K562 (cell line): ENCODE measurements around the gene KCNQ4. TPM values are rescaled to one million over a fixed set of nuclear protein-coding genes. Genes with fewer than 3 reads are reported as not detected.

Experiments
- ATAC-seq: fragments of 200-7000 bp; cut with Tn5 transposase; 3 replicates; pipeline ENCODE4 v1.9.1; 2020; ENCODE audit warnings: moderate library complexity
- BruUV-seq: library from RNA; stranded (reverse); fragments of 400-500 nt; replicated peaks from 2 replicates; lab custom pipeline; 2021; lab: Mats Ljungman, UMichigan
- CTCF ChIA-PET: fragments of 300-600 bp; formaldehyde crosslinking; extraction: SDS; loops from one replicate; lab custom pipeline; 2021; ENCODE audit warnings: low intra/inter-chr PET ratio; lab: Yijun Ruan, JAX
- POLR2A ChIA-PET: fragments of 300-600, 350-650 bp; sonication (Branson Sonifier 250); formaldehyde crosslinking; extraction: SDS; loops from one replicate; lab custom pipeline; 2021; ENCODE audit warnings: antibody characterized with exemption, inconsistent platforms; lab: Yijun Ruan, JAX
- DNase-seq, 4 experiments: peaks; one replicate each; pipeline versions ENCODE4 v3.0.0 to v3.0.0-alpha.2; 2011 to 2018; ENCODE audit warnings: low spot score in 3 of 4, mixed read lengths in 3 of 4; ENCODE audit errors: extremely low read depth in 1 of 4
- FAIRE-seq: peaks from 2 replicates; lab custom pipeline; 2011; peaks lifted over from hg19 to GRCh38; lab: Jason Lieb, UNC
- H2AFZ ChIP-seq: 2 replicates; pipeline ENCODE4 v1.6.0; 2011; ENCODE audit warnings: low read depth, low read length, control low read depth, inconsistent platforms
- H3K27ac ChIP-seq: fragments of 200-600 bp; 3 replicates; pipeline ENCODE4 v1.8.0; 2011; ENCODE audit warnings: low read depth, mild to moderate bottlenecking, control low read depth, inconsistent platforms, low read length, moderate library complexity, mixed read lengths; ENCODE audit errors: extremely low read depth
- H3K27me3 ChIP-seq, 2 experiments: fragments of 300-600 bp in 1 of 2; 2 replicates in 1 of 2; 3 replicates in 1 of 2; pipeline versions ENCODE4 v1.6.0 to v1.8.0; 2011; ENCODE audit warnings: inconsistent platforms in 2 of 2, low read length in 2 of 2, mild to moderate bottlenecking in 1 of 2, mixed read lengths in 1 of 2, moderate library complexity in 1 of 2; ENCODE audit not compliant: control insufficient read depth in 2 of 2, insufficient read depth in 2 of 2
- H3K36me3 ChIP-seq: fragments of 300-600 bp; 3 replicates; pipeline ENCODE4 v1.8.0; 2011; ENCODE audit warnings: mild to moderate bottlenecking, low read length, inconsistent platforms; ENCODE audit not compliant: control insufficient read depth, insufficient read depth
- H3K4me1 ChIP-seq, 2 experiments: fragments of 200-600 bp in 1 of 2; replicated peaks in 1 of 2; 2 replicates in 1 of 2; 3 replicates in 1 of 2; pipeline versions ENCODE4 v1.5.1 to v1.8.0; 2011; ENCODE audit warnings: inconsistent platforms in 2 of 2, low read length in 2 of 2, mild to moderate bottlenecking in 1 of 2, mixed read lengths in 1 of 2, moderate library complexity in 1 of 2; ENCODE audit not compliant: control insufficient read depth in 2 of 2, insufficient read depth in 2 of 2
- H3K4me2 ChIP-seq: 2 replicates; pipeline ENCODE4 v1.6.1; 2011; ENCODE audit warnings: low read length, control low read depth, inconsistent platforms, mixed read lengths; ENCODE audit not compliant: insufficient read depth
- H3K4me3 ChIP-seq: fragments of 200-600 bp; sonication (generic), shearing (Covaris generic); 2 replicates; pipeline ENCODE4 v1.5.1; 2016; ENCODE audit warnings: control low read depth, inconsistent platforms
- H3K79me2 ChIP-seq: fragments of 200-600 bp; 3 replicates; pipeline ENCODE4 v1.8.0; 2011; ENCODE audit warnings: low read length, inconsistent platforms; ENCODE audit not compliant: control insufficient read depth, insufficient read depth
- H3K9ac ChIP-seq, 2 experiments: 2 replicates each; pipeline versions ENCODE4 v1.6.0 to v1.6.1; 2011; ENCODE audit warnings: low read depth in 2 of 2, low read length in 2 of 2, control low read depth in 1 of 2, inconsistent platforms in 1 of 2, mild to moderate bottlenecking in 1 of 2, mixed read lengths in 1 of 2; ENCODE audit not compliant: insufficient read depth in 1 of 2
- H3K9me1 ChIP-seq: one replicate; pipeline ENCODE4 v1.6.0; 2011; ENCODE audit warnings: inconsistent platforms, mild to moderate bottlenecking, low read length, moderate library complexity; ENCODE audit not compliant: control insufficient read depth, insufficient read depth
- H3K9me3 ChIP-seq: replicated peaks from 2 replicates; pipeline ENCODE4 v1.5.1; 2011; ENCODE audit warnings: low read depth, low read length, inconsistent platforms; ENCODE audit not compliant: control insufficient read depth, insufficient read depth
- H4K20me1 ChIP-seq: replicated peaks from 2 replicates; pipeline ENCODE4 v1.6.1; 2011; ENCODE audit warnings: low read length, inconsistent platforms, mixed read lengths; ENCODE audit not compliant: control insufficient read depth, insufficient read depth
- MED1 ChIP-seq: sonication (generic); formaldehyde crosslinking; IDR thresholded peaks from 2 replicates; pipeline ENCODE4 v1.8.1; 2023; ENCODE audit warnings: missing genetic modification reagents, borderline replicate concordance
- TBL1XR1 ChIP-seq, 2 experiments: IDR thresholded peaks; 2 replicates each; pipeline ENCODE4 v1.6.1; 2012; ENCODE audit warnings: improper control_type of control experiment in 2 of 2, low read length in 2 of 2, mild to moderate bottlenecking in 1 of 2
- ZNF12 ChIP-seq: sonication (generic); formaldehyde crosslinking; IDR thresholded peaks from 2 replicates; pipeline ENCODE4 v1.4.0; 2020; ENCODE audit warnings: mild to moderate bottlenecking, missing genetic modification reagents
- ZNF175 ChIP-seq: fragments of 200-800 bp; sonication (Bioruptor generic); IDR thresholded peaks from 2 replicates; pipeline ENCODE4 v1.6.1; 2016; ENCODE audit warnings: low read depth, mild to moderate bottlenecking, missing genetic modification characterization, missing compliant biosample characterization
- ZNF197 ChIP-seq: fragments of 200-800 bp; sonication (Bioruptor generic); IDR thresholded peaks from 2 replicates; pipeline ENCODE4 v1.6.1; 2016; ENCODE audit warnings: low read depth, missing genetic modification characterization, missing compliant biosample characterization
- WGBS: fragments of 100-300 bp; shearing (Covaris generic); methylation state at CpG from one replicate; pipeline ENCODE4 v1.1.6; 2016; ENCODE audit warnings: low coverage, mixed read lengths; ENCODE audit not compliant: insufficient coverage; ENCODE audit errors: missing lambda C conversion rate; 5-methylcytosine and 5-hydroxymethylcytosine counted together
- in situ Hi-C: fragments of 300-500 bp; cut with MboI; formaldehyde crosslinking; loops from 4 replicates; pipeline ENCODE4 v1.15.0; 2018; ENCODE audit warnings: inconsistent platforms, mixed read lengths
- intact Hi-C: fragments of 100-400 bp; cut with micrococcal nuclease; formaldehyde crosslinking; loops from 2 replicates; pipeline ENCODE4 v1.14.2; 2022
- polyA plus RNA-seq, 8 experiments: library from polyadenylated mRNA; depleted of rRNA in 4 of 8; stranded (reverse) in 5 of 8; unstranded in 3 of 8; fragments of >200 nt; fragmentation: Nextera tagmentation in 2 of 8; fragmentation: Illumina TruSeq in 1 of 8; extraction: Ambion mirVana in 2 of 8; extraction: Trizol in 1 of 8; gene quantifications; 2 replicates each; pipeline versions ENCODE4 v1.2.1 to v1.2.3, GENCODE V29; 2011 to 2014; ENCODE audit warnings: inconsistent platforms in 1 of 8, missing spikeins in 1 of 8
- total RNA-seq, 7 experiments: library from RNA; depleted of rRNA in 6 of 7; stranded (reverse); fragments of >200 nt in 6 of 7; fragmentation: Illumina TruSeq in 2 of 7; extraction: Trizol in 2 of 7; gene quantifications; 2 replicates each; pipeline versions ENCODE4 v1.2.1 to v1.2.3, GENCODE V29; 2011 to 2021; ENCODE audit warnings: low replicate concordance in 1 of 7

Gene KCNQ4
- total and polyA plus RNA-seq, 9 of the 15 experiments (the other 6 are each of a cell fraction or from before 2014, with no cell fraction given) = 0.07 to 4.1 (median 0.79) TPM

DNA sequence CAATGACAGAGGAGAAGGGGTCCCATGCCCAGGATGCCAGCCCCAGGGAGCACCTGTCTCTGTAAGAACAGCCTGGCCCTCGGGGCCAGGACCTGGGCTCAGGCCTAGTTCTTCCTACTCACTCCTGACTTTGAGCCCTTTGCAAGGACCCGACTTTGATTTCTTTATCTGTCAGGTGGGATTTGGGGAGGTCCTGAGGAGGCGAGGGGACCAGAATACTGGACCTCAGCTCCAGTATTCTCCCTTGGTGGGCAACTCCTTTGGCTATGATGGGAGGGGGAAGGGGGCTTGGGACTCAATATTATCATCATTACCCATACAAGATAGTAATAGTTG lies 18.1 kb downstream of the KCNQ4 start:
- peaks cover 36 to 62% of the 10 kb centered on the region in 2 experiments for H3K4me1 ChIP-seq
- H3K27ac ChIP-seq = peak overlapping the region; percentile 76; the same call in 2 of the 3 replicates
- in situ Hi-C loops = no loop called here
- TF ChIP-seq ZNF12 (peak; percentile 67; the same call in 1 of the 2 replicates), TBL1XR1 (IDR thresholded peaks at IDR 0.05; ENCODE audit: low read length in 2 of 2) (peak in 1 of 2 experiments; percentile 58; a peak in 1 of 4 replicates), ZNF175 (no peak), MED1 (CRISPR knock-in tag) (no peak), ZNF197 (CRISPR knock-in tag) (0 out of 2 replicates have a peak, but pooled peaks have one; percentile 14)
- FAIRE-seq (no peak), ATAC-seq (no peak), DNase-seq (no peak)
- BruUV-seq = no TSS peak
- H3K27me3 ChIP-seq = no peaks in the 10 kb centered on the region
- CTCF ChIA-PET = no interaction called here
- peak overlapping the region; percentile 76 for H3K4me2 ChIP-seq
- POLR2A ChIA-PET = interaction anchor here (1.7 kb wide), 1 partner anchor 11 kb away, joined by 8 read pairs; no protein-coding TSS in a partner anchor
- H3K9ac ChIP-seq = peak overlapping the region; percentile 40 to 68
- H3K36me3 ChIP-seq = no peaks in the 10 kb centered on the region
- WGBS = 41% methylated on average over 3 of the region's 3 CpGs
- intact Hi-C loops = no loop called here
- no peaks in the 10 kb centered on the region for H3K9me3 ChIP-seq
- H3K4me3 ChIP-seq = peak overlapping the region; percentile 38; the same call in 1 of the 2 replicates
- peak overlapping the region; percentile 85 for H2AFZ ChIP-seq
- H3K79me2 ChIP-seq = no peaks in the 10 kb centered on the region
- no peaks in the 10 kb centered on the region for H4K20me1 ChIP-seq
- no peaks in the 10 kb centered on the region for H3K9me1 ChIP-seq
